GM18867 (cell line): ENCODE measurements around the gene HTR1E.
A peak's percentile ranks its signal among the peaks of the same experiment; 100 is the strongest.
"Not testable (repeated sequence)": the region's sequence is repeated elsewhere in the genome, so short reads cannot be mapped to it uniquely, and the experiment has no call there.

Experiments
- ATAC-seq: cut with Tn5 transposase; IDR thresholded peaks from one replicate; pipeline ENCODE4 v1.9.1; 2021; ENCODE audit warnings: mild to moderate bottlenecking, moderate library complexity; ENCODE audit not compliant: unreplicated experiment

Gene HTR1E, protein sequence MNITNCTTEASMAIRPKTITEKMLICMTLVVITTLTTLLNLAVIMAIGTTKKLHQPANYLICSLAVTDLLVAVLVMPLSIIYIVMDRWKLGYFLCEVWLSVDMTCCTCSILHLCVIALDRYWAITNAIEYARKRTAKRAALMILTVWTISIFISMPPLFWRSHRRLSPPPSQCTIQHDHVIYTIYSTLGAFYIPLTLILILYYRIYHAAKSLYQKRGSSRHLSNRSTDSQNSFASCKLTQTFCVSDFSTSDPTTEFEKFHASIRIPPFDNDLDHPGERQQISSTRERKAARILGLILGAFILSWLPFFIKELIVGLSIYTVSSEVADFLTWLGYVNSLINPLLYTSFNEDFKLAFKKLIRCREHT

DNA sequence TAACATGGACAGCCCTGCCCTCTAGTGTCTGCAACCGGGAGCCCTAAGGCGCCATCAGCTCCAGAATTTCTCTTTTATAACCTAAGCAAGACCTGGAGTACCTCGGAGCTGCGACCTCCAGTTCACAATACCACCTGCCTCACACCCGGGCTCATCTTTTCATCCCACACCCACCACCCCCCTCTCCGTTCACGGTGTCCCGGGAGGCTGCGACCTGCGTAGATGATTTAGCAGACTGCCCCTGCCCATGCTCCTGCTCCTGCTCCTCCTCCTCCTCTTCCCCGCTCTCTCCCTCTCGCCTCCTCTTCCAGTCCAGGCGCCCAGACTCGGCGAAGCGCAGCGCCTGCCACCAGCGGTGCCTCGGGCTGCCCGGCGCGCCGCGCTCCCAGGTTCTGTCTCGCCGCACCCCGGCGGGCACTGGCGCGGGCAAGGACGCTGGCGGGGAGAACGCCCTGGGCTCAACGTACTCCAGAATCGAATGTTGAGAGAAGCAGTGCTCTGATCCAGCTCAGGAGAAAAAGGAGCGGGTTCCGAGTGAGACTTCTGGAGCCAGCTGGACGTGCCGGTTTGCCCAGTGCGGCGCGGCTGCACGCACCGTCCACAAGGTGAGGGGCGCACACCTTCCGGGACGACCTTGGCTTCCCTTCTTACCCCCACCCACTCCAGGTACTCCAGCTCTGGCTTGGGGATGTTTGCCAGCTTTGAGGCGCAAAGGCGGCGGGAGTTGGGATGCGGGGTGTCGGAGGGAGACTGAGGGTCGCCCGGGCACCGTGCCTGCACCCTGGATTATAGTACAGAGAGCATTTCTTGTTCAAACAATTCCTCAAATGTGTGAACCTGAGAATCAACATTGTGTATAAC, at the start of gene HTR1E:
Gene HTR1E (plus strand): TSS at position 310 of the 861 bp plus-strand sequence. CDS start 77,807 bp downstream, outside the sequence.
- ATAC-seq, result no peak

DNA sequence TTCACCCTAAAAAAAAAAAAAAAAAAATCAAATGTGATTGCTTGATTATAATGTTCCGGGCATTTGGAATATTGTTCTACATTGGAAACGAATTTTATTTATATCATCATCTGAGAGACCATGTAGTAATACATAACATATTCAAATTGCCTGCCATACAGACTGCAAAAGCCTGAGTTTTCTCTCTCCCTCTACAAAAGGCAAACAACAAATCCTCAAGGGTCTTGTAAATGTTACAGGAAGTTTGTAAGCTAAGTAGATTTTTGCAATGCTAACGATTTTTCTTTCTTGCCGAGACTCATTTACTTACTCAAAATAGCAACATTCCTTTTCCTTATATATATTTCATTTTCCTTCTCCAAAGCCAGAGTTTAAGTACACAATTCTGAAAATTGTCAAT, 49.0 kb upstream of the HTR1E start:
- ATAC-seq, result no peak

DNA sequence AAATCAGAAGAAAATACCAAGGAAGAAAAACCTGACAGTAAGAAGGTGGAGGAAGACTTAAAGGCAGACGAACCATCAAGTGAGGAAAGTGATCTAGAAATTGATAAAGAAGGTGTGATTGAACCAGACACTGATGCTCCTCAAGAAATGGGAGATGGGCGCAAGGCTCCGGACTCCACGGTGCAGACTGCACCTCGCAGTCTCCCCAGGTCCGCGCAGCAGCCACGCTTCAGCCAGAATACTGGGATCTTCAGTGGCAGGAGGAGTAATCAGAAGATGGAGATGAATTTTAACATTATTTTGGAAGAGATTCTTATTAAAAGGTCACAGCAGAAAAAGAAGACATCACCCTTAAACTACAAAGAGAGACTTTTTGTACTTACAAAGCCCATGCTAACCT, 40.1 kb upstream of the HTR1E start:
- ATAC-seq, result not testable (repeated sequence)

DNA sequence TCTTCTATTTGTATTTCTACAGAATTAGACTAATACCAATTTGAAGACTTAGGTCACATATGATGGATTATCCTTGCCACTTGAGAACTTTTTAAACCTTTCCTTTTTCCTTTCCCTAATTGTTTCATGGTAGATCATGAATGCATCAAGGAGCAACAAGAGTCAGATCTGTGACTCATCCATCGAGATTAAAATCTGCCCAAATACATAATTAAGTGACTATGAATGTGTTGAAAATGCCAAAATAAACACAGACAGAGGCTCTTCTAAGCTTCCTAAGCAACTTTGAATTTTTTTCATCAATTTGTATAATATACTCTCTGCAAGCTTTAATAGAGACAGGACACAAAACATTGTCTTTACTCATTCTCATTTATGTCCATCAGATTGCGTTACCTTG, 23.5 kb upstream of the HTR1E start:
- ATAC-seq, result no peak

DNA sequence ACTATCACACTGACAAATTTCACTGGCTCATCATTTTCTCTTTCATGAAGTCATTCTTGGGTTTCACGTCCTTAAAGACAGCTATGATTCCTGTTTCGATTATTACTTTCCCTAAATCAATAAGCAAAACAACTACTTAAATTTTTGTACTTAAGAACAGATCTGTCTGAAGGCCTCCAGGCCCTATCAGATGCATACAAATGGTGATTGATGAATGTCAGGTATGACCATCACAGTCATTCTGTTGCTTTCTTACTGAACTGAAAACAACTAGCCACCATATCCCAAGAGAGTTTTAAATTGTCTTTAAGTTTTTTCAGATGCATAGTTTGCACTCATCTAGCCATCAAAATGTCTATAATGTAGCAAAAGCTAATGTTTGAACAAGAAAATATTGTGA, 20.9 kb upstream of the HTR1E start:
- ATAC-seq, result no peak

DNA sequence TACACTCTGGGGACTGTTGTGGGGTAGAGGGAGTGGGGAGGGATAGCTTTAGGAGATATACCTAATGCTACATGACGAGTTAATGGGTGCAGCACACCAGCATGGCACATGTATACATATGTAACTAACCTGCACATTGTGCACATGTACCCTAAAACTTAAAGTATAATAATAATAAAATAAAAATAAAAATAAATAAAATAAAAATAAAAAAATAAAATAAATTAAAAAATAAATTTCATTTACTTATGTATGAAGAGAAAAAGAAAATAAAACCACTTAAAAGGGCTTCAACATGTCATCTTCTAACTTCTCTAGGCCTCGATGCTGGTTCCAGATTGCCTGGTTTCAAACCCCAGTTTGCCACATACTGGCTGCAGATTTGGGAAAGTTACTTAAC, 10.2 kb upstream of the HTR1E start:
- not testable (repeated sequence) for ATAC-seq

DNA sequence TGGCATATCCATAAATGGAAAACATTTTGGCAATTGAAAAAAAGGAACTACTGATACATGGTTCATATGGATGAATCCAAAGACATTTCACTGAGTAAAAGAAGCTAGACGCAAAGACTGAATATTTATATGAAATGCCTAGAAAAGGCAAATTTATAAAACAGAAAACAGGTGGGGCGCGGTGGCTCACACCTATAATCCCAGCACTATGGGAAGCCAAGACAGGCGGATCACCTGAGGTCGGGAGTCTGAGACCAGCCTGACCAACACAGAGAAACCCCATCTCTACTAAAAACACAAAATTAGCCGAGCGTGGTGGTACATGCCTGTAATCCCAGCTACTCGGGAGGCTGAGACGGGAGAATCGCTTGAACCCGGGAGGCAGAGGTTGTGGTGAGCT, 9.5 kb upstream of the HTR1E start:
- ATAC-seq, result not testable (repeated sequence)

DNA sequence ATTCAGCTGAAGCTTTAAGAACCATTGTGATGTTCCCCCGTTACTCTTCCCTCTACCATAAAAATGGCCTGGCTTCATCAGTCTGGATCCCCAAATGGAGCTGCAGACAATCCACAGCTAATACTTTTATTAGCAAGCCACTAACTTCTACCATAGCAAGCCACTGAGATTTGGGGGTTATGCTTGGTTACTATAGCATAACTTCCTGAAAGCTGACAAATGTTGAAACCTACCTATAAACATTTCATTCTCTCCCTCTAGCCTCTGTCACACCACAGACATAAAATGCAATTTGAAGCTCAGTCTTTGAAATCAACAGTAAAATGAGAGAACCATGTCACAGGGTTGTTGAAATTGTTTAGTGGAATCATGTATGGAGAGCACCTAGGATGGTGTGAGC, 3.0 kb upstream of the HTR1E start:
- peak; percentile 51 for ATAC-seq

DNA sequence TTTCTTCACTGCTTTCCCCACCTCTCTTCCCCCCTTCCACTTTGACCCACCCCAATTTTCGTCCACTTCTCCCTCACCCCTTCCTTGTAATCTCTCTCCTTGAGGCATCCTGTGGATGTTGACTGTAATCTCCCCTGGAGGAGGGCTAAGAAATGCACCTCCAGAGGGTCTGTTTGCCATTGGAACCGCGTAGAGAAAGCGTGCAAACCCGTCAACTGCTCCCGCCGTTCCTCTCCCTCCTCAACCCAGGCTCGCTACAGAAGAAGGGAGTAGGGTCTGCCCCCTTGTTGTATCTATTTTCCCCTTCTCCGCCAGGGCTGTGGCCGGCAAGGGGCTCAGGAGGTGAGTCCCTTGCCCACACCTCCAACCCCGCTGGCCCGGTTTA, 502 bp upstream of the HTR1E start:
- no peak for ATAC-seq

DNA sequence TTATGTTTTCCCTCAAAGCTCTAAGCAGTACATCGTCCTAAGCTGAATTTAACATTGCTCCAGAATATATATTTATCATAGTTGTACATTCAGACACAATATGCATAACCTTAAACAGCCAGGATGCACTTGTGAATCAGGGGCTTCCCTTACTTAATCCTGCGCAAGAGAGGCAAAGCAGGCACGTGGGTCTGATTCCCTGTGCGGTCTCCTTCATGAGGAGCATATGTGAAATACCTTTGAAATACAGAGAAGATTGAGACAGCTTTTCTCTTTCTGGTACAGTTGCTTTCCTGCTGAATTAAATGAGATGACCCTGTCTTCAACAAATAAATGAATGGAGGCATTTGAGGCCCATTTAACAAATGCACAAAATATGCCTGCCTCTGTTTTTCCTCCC, 1.5 kb downstream of the HTR1E start:
- ATAC-seq, result no peak

DNA sequence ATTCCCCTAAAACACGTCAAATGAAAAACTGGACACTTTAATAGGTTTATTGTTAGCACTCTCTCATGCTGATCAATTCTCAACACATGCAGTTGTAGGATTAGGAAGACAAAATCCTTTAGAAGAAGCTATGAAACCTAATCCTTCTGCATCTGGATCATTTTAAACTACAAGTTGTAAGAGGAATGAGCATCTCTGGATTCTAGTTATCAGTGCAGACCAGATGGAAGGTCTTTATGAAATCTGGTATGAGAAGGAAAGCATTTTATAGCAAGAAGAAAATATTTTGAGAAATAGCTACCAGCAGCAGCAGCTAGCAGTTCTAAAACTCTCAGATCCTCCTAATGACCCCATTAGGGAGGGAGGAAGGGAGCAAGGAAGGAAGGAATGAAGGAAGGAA, 4.1 kb downstream of the HTR1E start:
- no peak for ATAC-seq

DNA sequence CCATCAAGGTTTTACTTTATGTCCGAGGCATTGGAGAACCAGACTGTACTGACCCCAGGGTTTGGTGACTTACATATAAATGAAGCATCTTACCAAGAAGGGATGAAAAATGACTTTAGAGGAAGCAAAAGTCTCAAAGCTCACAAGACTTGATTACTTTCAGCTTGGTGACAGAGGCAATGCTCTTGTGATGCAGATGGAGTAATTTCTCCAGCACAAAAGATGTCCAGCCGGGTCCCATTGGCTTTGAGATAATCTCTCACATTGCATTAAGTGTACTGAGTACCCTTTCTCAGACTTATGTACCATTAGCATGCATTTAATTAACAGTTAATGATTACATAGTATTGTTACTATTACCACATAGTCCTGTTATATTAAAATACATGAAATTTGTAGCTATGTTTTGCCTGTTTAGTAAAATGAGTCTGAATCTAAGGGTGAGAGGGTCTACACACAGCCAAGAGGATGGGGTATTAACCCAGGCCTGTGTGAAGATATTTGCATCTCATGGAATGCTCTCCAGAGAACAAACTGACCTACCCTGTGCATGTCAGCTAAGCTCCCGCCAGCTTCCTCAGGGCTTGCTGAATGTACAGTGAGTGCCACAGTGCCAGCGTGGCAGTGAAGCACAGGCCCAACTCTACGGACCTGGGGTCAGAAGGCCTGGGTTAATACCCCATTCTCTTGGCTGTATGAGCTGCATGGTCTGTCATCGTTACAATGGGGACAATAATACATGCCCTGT, 5.6 kb downstream of the HTR1E start:
- no peak for ATAC-seq

DNA sequence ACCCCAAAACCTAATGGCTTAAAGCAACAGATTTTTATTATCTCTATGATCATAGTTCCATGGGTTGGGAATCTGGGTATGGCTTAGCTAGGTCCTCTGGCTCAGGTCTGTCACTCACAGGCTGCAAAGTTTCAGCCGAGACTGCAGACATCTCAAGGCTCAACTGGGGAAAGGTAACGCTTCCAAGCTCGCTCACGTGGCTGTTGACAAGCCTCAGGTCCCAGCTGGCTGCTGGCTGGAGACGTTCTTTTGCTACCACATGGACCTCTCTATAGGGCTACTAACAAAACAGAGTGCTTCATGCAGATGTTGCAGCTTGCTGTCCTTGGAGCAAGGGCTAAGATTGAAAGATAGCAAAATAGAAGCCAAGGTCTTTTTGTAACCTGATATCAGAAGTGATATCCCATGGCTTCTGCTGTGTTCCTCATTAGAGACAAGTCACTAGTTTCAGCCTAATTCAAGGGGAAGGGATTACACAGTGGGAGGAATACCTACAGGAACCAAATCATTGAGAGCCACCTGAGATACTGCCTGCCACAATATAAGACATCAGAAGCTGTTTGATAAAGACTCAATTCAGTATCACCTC, 6.6 kb downstream of the HTR1E start:
- no peak for ATAC-seq

DNA sequence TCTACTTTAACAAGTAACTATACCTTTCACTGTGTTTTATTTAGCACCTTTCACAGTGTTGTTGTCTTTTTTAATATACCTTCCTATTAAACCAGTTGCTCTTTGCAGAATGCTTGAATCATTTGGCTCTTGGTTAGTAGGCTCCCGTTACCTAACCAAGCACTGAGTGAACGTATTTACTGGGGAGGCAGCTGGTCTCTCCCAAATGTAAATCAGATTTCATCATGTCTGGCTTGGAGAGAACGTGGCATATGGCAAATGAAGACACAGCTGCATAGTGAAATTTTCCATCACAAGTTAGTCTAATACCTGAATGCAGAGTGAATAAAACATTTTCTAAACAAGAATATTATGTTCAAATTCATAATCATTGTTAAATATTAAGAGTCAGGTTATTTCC, 12.4 kb downstream of the HTR1E start:
- ATAC-seq, result no peak

DNA sequence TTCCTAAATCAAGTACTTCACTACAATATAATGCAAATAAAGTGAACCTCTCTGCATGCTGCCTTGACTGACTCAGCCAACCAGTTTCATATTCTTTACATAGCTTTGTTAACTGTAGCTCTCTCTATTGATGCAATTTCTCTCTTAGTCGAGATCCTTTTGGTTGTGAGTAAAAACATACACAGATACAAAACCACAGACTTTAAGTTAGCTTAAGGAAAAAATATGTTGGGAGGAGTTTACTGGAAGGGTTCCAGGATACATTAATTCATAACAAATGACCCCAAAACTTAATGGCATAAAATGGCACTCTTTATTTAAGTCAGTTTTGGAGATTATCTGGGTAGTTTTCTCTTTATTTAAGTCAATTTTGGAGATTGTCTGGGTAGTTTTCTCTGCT, 15.7 kb downstream of the HTR1E start:
- no peak for ATAC-seq

DNA sequence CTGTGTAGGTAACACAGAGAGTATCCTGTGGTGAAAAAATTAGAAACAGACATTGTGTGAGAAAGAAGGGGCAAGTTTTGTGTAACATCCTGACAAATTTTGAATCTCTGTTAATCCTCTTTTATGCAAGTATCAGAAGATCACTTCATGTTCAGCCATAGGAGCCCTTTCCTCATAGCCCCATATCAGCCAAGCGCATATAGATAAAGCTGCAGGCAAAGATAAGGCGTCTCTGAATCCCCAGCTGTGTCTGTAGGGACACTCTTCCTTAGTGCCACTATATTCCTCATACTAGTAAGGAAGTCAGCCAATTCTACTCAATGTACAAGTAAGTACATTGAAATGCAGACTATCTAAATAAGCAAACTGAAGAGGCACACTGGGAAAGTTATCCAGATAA, 22.3 kb downstream of the HTR1E start:
- ATAC-seq, result no peak

DNA sequence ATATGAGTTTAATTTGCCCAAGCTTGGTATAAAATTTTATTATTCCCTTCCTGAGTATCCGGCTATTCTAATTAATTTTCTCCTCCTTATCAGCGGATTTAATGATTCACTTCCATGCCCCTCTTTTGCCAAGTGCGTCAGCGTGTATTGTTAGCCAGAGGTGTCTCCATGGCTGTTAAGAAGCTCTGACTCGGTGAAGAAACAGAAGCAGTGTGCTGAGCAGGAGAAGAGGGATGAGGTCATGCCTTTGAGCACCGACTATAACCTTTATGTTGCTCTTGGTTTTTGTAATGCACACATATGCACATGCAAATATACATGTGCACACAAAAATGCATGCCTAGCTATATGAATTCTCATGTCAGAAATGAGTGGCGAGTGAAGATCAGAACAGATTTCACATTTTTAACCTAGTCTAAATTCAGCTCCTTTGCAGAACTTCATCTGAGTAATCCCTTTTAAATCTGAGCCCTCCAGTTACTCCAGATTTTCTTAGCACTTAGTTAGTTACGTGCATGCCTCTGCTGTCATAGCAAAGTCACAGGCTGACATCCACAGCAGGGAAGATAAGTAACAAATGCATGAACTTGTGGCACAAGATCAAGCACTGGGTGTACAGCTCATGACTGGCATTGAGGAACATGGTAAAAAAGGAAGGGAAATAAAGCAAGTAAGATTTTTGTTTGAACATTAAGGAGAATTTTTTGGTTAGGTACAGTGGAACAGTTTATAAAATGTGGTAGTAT, 24.3 kb downstream of the HTR1E start:
- ATAC-seq, result no peak

DNA sequence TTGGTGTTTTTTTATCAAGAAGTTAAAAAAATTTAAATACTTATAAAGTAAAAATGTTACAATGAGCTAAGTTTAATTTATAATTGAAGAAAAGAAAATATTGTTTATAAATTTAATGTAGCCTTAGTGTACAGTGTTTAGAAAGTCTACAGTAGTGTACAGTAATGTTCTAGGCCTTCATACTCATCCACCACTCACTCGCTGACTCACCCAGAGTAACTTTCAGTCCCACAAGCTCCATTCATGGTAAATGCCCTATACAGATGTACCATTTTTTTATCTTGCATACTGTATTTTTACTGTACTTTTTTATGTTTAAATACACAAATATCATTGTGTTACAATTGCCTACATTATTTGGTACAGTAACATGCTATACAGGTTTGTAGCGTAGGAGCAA, 26.0 kb downstream of the HTR1E start:
- no peak for ATAC-seq

DNA sequence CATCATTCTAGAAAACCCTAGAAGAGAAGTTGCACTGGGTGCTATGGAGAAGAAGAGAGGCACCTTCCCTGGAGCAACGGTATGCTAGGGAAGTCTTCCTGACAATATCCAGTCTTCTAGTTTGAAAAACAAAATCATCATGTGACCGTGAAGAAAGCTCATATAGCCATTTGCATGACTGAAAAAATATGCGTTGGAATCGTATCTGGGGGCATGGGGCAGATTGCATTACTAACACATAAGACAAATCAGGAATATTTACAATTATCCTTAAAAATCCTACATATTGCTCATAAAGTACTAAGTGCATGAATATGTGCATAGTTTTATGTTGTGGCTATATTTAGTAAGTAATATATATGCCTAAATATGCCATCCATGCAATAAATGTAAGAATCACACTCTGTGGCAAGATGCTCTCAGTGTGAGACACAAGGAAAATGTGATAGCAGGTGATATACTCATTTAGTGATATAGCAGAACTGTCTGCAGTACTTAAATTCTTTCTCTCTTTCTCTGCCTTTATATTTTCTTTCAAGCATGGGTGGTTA, 26.8 kb downstream of the HTR1E start:
- ATAC-seq, result no peak

DNA sequence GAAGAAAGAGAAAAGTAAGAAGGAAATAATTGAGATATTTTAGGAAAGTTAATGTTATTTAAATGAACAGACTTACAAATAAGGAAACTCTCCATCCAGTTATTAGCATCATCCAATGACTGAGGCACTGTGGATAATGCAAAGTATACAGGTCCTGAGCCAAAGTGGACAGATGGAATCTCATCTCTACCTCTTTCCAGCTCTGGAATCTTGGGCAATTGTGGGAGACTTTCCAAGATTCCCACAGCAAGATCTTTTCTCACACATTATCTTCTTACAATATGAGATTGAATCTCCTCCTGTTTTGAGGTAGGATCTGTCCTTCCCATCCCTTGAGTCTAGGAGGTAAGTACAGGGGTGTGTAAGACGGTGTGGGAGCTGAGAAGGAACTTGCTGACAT, 28.9 kb downstream of the HTR1E start:
- ATAC-seq, result no peak
